Esophagus (tissue), 2 donors: Measurements from ENCODE around the gene GFOD1. TPM values are rescaled to one million over a fixed set of nuclear protein-coding genes. Genes with fewer than 3 reads are reported as not detected.

ENCODE experiments used
- H3K27ac ChIP-seq, 2 donors: one replicate each; pipeline ENCODE4 v1.5.1; 2013; ENCODE audit warnings: low read depth in 2 of 2, mild to moderate bottlenecking in 2 of 2, inconsistent platforms in 1 of 2, low read length in 1 of 2, moderate library complexity in 1 of 2
- H3K27me3 ChIP-seq, 2 donors: one replicate each; pipeline ENCODE4 v1.6.1; 2013; ENCODE audit warnings: low read length in 2 of 2, control low read depth in 1 of 2, mild to moderate bottlenecking in 1 of 2; ENCODE audit not compliant: insufficient read depth in 2 of 2, control insufficient read depth in 1 of 2
- H3K36me3 ChIP-seq, 2 donors: one replicate each; pipeline ENCODE4 v1.6.1; 2013; ENCODE audit warnings: low read length in 1 of 2; ENCODE audit not compliant: control insufficient read depth in 2 of 2, insufficient read depth in 2 of 2
- H3K4me1 ChIP-seq, 2 donors: one replicate each; pipeline ENCODE4 v1.6.1; 2013; ENCODE audit warnings: low read length in 1 of 2; ENCODE audit not compliant: control insufficient read depth in 2 of 2, insufficient read depth in 2 of 2
- H3K4me3 ChIP-seq, 2 donors: one replicate each; pipeline ENCODE4 v1.5.1; 2013; ENCODE audit warnings: low read length in 2 of 2, mild to moderate bottlenecking in 2 of 2, low read depth in 1 of 2, moderate library complexity in 1 of 2
- H3K9me3 ChIP-seq, 2 donors: one replicate each; pipeline ENCODE4 v1.6.1; 2013; ENCODE audit warnings: mild to moderate bottlenecking in 2 of 2, low read depth in 1 of 2, low read length in 1 of 2, moderate library complexity in 1 of 2; ENCODE audit not compliant: control insufficient read depth in 2 of 2, insufficient read depth in 1 of 2
- WGBS, 2 donors: extraction: QIAGEN DNeasy Blood & Tissue Kit; methylation state at CpG; one replicate each; pipeline ENCODE4 v1.1.7; 2013; 5-methylcytosine and 5-hydroxymethylcytosine counted together
- polyA plus RNA-seq, 2 donors: library from polyadenylated mRNA; stranded (reverse); fragments of 200-250 nt; gene quantifications; one replicate each; pipeline ENCODE4 v1.2.3, GENCODE V29; 2013
- donor health status: healthy with polysubstance abuse.
- donor health status: Bipolar disorder and iron deficiency.

The GFOD1 gene
- polyA plus RNA-seq, 2 donors = 4.2 to 6.8 TPM

GRCh38 chr6:13362412-13362811 is 125.0 kb downstream of the GFOD1 start:
- H3K4me3 ChIP-seq = no peak overlapping the region
- H3K27me3 ChIP-seq = no peaks in the 10 kb centered on the region
- H3K27ac ChIP-seq = no peak overlapping the region
- WGBS, 2 donors = 76 to 85% methylated on average over 4 to 5 of the region's 5 CpGs
- no peaks in the 10 kb centered on the region for H3K9me3 ChIP-seq
- peaks cover 0 to 20% of the 10 kb centered on the region in 2 donors for H3K36me3 ChIP-seq
- peaks cover 0 to 5% of the 10 kb centered on the region in 2 donors for H3K4me1 ChIP-seq

- WGBS, 2 donors = 81 to 87% methylated on average over 6 of the region's 6 CpGs
- Histone ChIP-seq H3K27me3 (no peaks in the 10 kb centered on the region), H3K27ac (no peak overlapping the region), H3K4me1 (peaks cover 0 to 5% of the 10 kb centered on the region in 2 donors), H3K4me3 (no peak overlapping the region), H3K36me3 (peaks cover 0 to 20% of the 10 kb centered on the region in 2 donors), H3K9me3 (no peaks in the 10 kb centered on the region)
These were observed 126.5 kb downstream of the GFOD1 start for GRCh38 chr6:13360671-13361540.

DNA sequence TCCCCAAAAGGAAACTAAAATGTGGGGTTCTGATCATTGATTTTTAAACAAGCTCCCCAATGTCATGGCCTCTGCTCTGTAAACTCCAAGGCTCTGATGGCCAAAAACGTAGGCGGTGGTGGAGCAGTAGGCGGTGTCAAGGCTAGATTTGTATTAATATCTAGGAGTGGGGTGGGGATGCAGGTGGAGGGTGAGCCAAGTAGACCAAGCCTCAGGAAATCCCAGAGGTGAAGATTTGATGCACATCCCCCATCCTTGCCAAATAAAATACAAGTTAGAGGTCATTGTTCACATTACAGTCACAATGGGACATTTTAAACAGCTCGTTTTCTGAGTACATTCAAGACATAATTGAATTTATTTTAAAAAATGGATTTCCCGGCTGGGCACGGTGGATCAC is 128.1 kb downstream of the GFOD1 start:
- H3K27ac ChIP-seq = no peak overlapping the region
- H3K36me3 ChIP-seq = peaks cover 0 to 6% of the 10 kb centered on the region in 2 donors
- WGBS, 2 donors = 86 to 93% methylated on average over 6 of the region's 6 CpGs
- no peaks in the 10 kb centered on the region for H3K27me3 ChIP-seq
- H3K9me3 ChIP-seq = no peaks in the 10 kb centered on the region
- peaks cover 0 to 11% of the 10 kb centered on the region in 2 donors for H3K4me1 ChIP-seq
- H3K4me3 ChIP-seq = no peak overlapping the region

DNA sequence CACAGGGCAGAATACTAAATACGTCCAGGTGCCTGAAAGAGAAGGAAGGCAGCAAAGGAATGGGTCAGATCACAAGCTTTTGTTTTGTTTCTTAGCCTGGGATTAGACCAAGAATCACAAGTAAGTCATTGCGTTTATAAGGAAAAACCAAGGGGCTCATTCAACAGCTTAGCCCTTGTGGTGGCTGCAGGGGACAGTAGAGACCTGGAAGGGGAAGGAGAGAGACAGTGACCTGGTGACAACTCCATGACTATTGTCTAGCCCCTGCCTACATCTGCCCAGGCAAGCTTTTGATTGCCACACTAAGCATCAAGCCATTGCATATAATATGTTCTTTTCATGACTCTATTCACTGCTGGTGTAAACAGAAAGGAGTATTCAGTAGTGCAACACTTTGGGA is 128.9 kb downstream of the GFOD1 start:
- no peak overlapping the region for H3K4me3 ChIP-seq
- 69 to 84% methylated on average over 2 of the region's 2 CpGs for WGBS, 2 donors
- H3K27ac ChIP-seq = no peak overlapping the region
- H3K27me3 ChIP-seq = no peaks in the 10 kb centered on the region
- H3K9me3 ChIP-seq = no peaks in the 10 kb centered on the region
- peaks cover 0 to 9% of the 10 kb centered on the region in 2 donors for H3K4me1 ChIP-seq
- H3K36me3 ChIP-seq = peaks cover 0 to 4% of the 10 kb centered on the region in 2 donors

DNA sequence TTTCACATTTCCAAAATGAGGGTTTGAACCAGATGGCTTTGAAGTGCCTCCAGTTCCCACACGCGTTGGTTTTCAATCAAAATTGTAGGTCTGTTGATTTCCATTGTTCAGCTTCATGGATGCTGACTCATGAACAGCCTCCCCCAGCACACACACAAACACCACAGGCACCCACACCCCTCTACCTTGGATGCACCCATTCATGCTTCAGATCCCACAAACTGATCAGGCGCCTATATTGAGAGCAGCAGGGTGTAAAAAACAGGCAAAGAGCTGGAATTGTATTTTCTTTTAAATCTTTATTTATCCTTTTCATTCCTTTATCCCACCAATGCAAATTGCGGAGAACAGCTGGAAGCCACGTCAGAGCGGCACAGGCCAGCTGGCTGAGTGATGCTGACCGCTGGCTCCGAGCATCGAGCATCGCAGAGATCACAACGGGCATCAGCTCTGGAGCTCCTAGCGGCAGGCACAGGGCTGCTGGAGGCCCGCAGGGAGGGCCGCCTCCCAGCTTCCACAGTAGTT is 129.8 kb downstream of the GFOD1 start:
- peaks cover 0 to 4% of the 10 kb centered on the region in 2 donors for H3K36me3 ChIP-seq
- peaks cover 0 to 9% of the 10 kb centered on the region in 2 donors for H3K4me1 ChIP-seq
- H3K4me3 ChIP-seq = no peak overlapping the region
- H3K27ac ChIP-seq = no peak overlapping the region
- H3K27me3 ChIP-seq = no peaks in the 10 kb centered on the region
- WGBS, 2 donors = 73 to 83% methylated on average over 14 of the region's 14 CpGs
- H3K9me3 ChIP-seq = no peaks in the 10 kb centered on the region

DNA sequence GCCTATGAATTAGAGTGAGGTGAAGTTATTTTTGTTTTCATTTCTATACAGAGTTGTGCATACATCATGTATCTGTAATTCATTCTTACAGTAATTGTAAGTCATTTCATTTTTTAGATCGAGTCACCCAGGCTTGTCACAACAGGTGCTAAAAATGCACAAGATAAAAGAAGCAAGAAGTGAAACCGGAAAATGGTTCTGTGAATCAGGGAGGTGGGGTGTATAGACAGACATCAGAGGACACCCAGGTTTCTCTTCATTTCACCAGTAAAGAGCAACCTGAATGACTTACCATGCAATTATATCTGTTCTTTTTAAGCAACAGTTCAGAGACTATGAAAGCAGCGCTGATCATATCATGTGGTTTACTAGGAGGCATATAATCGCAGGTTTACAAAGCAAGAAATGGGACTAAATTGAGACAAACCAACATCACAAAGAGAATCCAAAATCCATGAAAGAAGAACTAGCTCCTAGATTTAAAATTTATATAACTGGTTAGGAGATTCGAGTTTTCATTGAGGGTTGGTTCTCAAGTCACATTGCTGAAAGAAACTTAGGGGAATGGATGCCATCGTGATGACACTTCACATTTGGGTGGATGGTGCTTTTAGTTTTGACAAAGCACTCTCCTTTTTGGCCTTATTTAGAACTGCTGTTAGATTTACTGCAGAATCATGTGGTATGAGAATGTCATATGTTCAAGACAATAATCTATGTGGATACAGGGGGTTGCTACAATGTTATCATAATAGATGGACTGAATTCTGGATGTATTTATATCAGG is 131.2 kb downstream of the GFOD1 start:
- WGBS, 2 donors = 46 to 56% methylated on average over 6 of the region's 6 CpGs
- Histone ChIP-seq H3K4me3 (no peak overlapping the region), H3K4me1 (peaks cover 0 to 9% of the 10 kb centered on the region in 2 donors), H3K27me3 (no peaks in the 10 kb centered on the region), H3K9me3 (no peaks in the 10 kb centered on the region), H3K27ac (peak overlapping the region; percentile 77 to 84), H3K36me3 (peaks cover 0 to 2% of the 10 kb centered on the region in 2 donors)

DNA sequence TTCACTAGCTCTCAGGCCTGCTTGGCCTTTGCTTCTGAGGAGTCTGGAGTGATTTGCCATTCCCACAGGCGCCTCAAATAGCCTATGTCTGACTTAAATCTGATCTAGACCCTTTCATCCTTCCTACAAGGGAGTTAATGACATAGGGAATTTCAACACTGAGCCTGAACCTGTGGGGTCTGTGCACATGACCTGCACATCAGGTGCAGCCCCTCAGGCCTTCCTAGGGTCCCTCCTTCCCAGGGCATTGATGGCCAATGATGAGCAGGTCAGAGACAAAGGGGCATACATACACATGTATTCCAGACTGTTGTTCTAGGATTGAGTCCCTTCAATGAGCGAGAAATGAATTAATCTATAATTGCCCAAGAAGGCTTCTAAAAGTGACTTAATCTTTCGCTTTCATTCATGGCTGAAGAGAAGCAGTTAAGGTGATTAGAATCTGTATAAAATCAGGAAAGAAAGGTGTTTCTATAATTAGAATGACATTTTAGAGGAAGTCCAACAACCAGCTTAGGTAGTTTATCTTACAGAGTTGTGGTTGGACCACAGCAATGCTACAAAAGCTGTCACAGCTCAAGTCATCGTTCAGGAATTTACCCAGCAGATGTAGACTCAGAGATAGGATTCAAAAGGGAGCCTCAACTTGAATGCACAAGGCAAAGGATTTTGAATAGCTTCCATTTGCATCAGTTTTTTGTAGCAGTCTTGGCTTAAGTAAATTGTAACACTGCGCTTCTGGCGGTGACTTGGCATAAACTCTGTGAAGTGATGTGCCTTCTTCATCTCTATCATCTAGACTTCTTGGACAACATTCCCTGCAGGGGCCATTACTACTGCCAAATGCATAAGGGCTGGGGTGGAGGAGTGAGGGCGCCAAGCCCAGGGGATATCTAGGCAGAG is 132.1 kb downstream of the GFOD1 start:
- Histone ChIP-seq H3K27ac (peak overlapping the region; percentile 77 to 84), H3K27me3 (no peaks in the 10 kb centered on the region), H3K9me3 (no peaks in the 10 kb centered on the region), H3K4me3 (no peak overlapping the region), H3K36me3 (no peaks in the 10 kb centered on the region), H3K4me1 (peaks cover 0 to 9% of the 10 kb centered on the region in 2 donors)
- 42 to 54% methylated on average over 7 of the region's 7 CpGs for WGBS, 2 donors

GRCh38 chr6:13354331-13355042 is 132.9 kb downstream of the GFOD1 start:
- 65 to 75% methylated on average over 13 of the region's 13 CpGs for WGBS, 2 donors
- no peaks in the 10 kb centered on the region for H3K36me3 ChIP-seq
- peaks cover 0 to 9% of the 10 kb centered on the region in 2 donors for H3K4me1 ChIP-seq
- H3K27me3 ChIP-seq = no peaks in the 10 kb centered on the region
- H3K27ac ChIP-seq = peak overlapping the region in 1 of 2 donors; percentile 54
- no peak overlapping the region for H3K4me3 ChIP-seq
- H3K9me3 ChIP-seq = no peaks in the 10 kb centered on the region
